Measurements from ENCODE around the gene CLPSL2.
A peak's percentile ranks its signal among the peaks of the same experiment; 100 is the strongest.
"Not testable (repeated sequence)": the region's sequence is repeated elsewhere in the genome, so short reads cannot be mapped to it uniquely, and the experiment has no call there.

The CLPSL2 gene

GRCh38 chr6:35776364-35777215, at the start of gene CLPSL2:
CLPSL2 (plus strand) TSS chr6:35776598; CDS start chr6:35776619, 21 bp downstream.
- DNase-seq, result peak; percentile 31

GRCh38 chr6:35727231-35727934, 49.0 kb upstream of the CLPSL2 start:
- peak; percentile 84 for DNase-seq

GRCh38 chr6:35727935-35728682, 48.3 kb upstream of the CLPSL2 start:
- peak; percentile 47 for DNase-seq

- DNase-seq, result no peak
Measured at GRCh38 chr6:35728683-35729678, 47.4 kb upstream of the CLPSL2 start.

- no peak for DNase-seq
Measured at GRCh38 chr6:35729722-35730121, 46.7 kb upstream of the CLPSL2 start.

- no peak for DNase-seq
Measured at GRCh38 chr6:35730745-35731413, 45.5 kb upstream of the CLPSL2 start.

GRCh38 chr6:35731414-35731735, 45.0 kb upstream of the CLPSL2 start:
- DNase-seq, result peak; percentile 92

GRCh38 chr6:35731736-35732532, 44.5 kb upstream of the CLPSL2 start:
- DNase-seq, result peak; percentile 93

- no peak for DNase-seq
Measured at GRCh38 chr6:35733633-35734032, 42.8 kb upstream of the CLPSL2 start.

- not testable (repeated sequence) for DNase-seq
Measured at GRCh38 chr6:35734319-35734718, 42.1 kb upstream of the CLPSL2 start.

GRCh38 chr6:35735452-35735851, 40.9 kb upstream of the CLPSL2 start:
- DNase-seq, result no peak

- no peak for DNase-seq
Measured at GRCh38 chr6:35736253-35736894, 40.0 kb upstream of the CLPSL2 start.

GRCh38 chr6:35736982-35737412, 39.4 kb upstream of the CLPSL2 start, which contains the start of gene ARMC12:
ARMC12 (plus strand) TSS chr6:35737032; CDS start chr6:35737109, 77 bp downstream.
- no peak for DNase-seq

GRCh38 chr6:35737413-35738211, 38.8 kb upstream of the CLPSL2 start:
- DNase-seq, result peak; percentile 89

- no peak for DNase-seq
Measured at GRCh38 chr6:35739645-35740524, 36.5 kb upstream of the CLPSL2 start.

GRCh38 chr6:35742842-35743241, 33.6 kb upstream of the CLPSL2 start:
- DNase-seq, result no peak

- DNase-seq, result no peak
Measured at GRCh38 chr6:35745509-35745908, 30.9 kb upstream of the CLPSL2 start.

GRCh38 chr6:35746516-35746915, 29.9 kb upstream of the CLPSL2 start:
- no peak for DNase-seq

All from NCI-H2227 treated with DMSO at 0.1 percent for 48 hours (cell line).